Activated naive CD8-positive, alpha-beta T cell treated with anti-CD3 and anti-CD28 coated beads, Interleukin-2, amount 10 ng/mL, durations not matched to agents 7 days and 5 days (primary cell): ENCODE data around the gene ASIC4. TPM values are rescaled to one million over a fixed set of nuclear protein-coding genes. Genes with fewer than 3 reads are reported as not detected.

Experiments used
- ATAC-seq: fragments of 150-1000 bp; cut with Tn5 transposase; one replicate; pipeline ENCODE4 v1.10.0; 2021; ENCODE audit warnings: low read depth, moderate library complexity
- POLR2A ChIA-PET: fragments of 350-600 bp; sonication (Branson Sonifier 250); formaldehyde crosslinking; loops from one replicate; lab custom pipeline; 2021; ENCODE audit warnings: antibody characterized with exemption; lab: Charles Lee
- DNase-seq: peaks from one replicate; pipeline ENCODE4 v3.0.0; 2021
- H3K27ac Mint-ChIP-seq: one replicate; pipeline ENCODE4 v1.8.0; 2022; ENCODE audit warnings: mild to moderate bottlenecking, mixed read lengths
- H3K27me3 Mint-ChIP-seq: one replicate; pipeline ENCODE4 v1.8.0; 2022; ENCODE audit warnings: mild to moderate bottlenecking, moderate library complexity, mixed read lengths
- H3K36me3 Mint-ChIP-seq: one replicate; pipeline ENCODE4 v1.8.0; 2021; ENCODE audit warnings: mild to moderate bottlenecking, mixed read lengths
- H3K4me1 Mint-ChIP-seq: one replicate; pipeline ENCODE4 v1.8.0; 2021; ENCODE audit warnings: mixed read lengths
- H3K4me3 Mint-ChIP-seq: one replicate; pipeline ENCODE4 v1.8.0; 2022; ENCODE audit warnings: mild to moderate bottlenecking, moderate library complexity, mixed read lengths
- H3K9me3 Mint-ChIP-seq: one replicate; pipeline ENCODE4 v1.8.0; 2021; ENCODE audit warnings: mixed read lengths
- total RNA-seq, 2 experiments: library from RNA; stranded (reverse); gene quantifications; one replicate each; pipeline ENCODE4 v1.2.3, GENCODE V29; 2021

The ASIC4 gene
- total RNA-seq, 2 experiments from 2014 or later = 0.08 to 0.09 TPM

GRCh38 chr2:219530048-219530963 is 16.0 kb downstream of the ASIC4 start:
- H3K4me3 Mint-ChIP-seq = no peak overlapping the region
- H3K27ac Mint-ChIP-seq = no peak overlapping the region
- H3K9me3 Mint-ChIP-seq = no peaks in the 10 kb centered on the region
- ATAC-seq (peak; percentile 88), DNase-seq (peak; percentile 91)
- H3K4me1 Mint-ChIP-seq = peaks cover 1% of the 10 kb centered on the region
- POLR2A ChIA-PET = interaction anchor here (0.8 to 1.2 kb wide), 4 partner anchors 32 to 71 kb away, joined by 3 to 4 read pairs (median 3); partner anchors contain the start of gene GMPPA
- no peaks in the 10 kb centered on the region for H3K36me3 Mint-ChIP-seq
- peaks cover 54% of the 10 kb centered on the region for H3K27me3 Mint-ChIP-seq

- no peaks in the 10 kb centered on the region for H3K36me3 Mint-ChIP-seq
- peaks cover 1% of the 10 kb centered on the region for H3K4me1 Mint-ChIP-seq
- H3K27ac Mint-ChIP-seq = no peak overlapping the region
- no peak overlapping the region for H3K4me3 Mint-ChIP-seq
- DNase-seq (no peak), ATAC-seq (no peak)
- H3K9me3 Mint-ChIP-seq = no peaks in the 10 kb centered on the region
- POLR2A ChIA-PET = no interaction called here
- H3K27me3 Mint-ChIP-seq = peaks cover 42% of the 10 kb centered on the region
Measured at GRCh38 chr2:219531639-219532377, 17.5 kb downstream of the ASIC4 start.

GRCh38 chr2:219532378-219532649 is 18.0 kb downstream of the ASIC4 start:
- H3K27ac Mint-ChIP-seq = no peak overlapping the region
- ATAC-seq (no peak), DNase-seq (no peak)
- H3K36me3 Mint-ChIP-seq = no peaks in the 10 kb centered on the region
- no peak overlapping the region for H3K4me3 Mint-ChIP-seq
- POLR2A ChIA-PET = no interaction called here
- peaks cover 37% of the 10 kb centered on the region for H3K27me3 Mint-ChIP-seq
- H3K4me1 Mint-ChIP-seq = peaks cover 1% of the 10 kb centered on the region
- H3K9me3 Mint-ChIP-seq = no peaks in the 10 kb centered on the region

GRCh38 chr2:219533930-219534661 is 19.8 kb downstream of the ASIC4 start:
- no peak overlapping the region for H3K27ac Mint-ChIP-seq
- no peaks in the 10 kb centered on the region for H3K36me3 Mint-ChIP-seq
- POLR2A ChIA-PET = no interaction called here
- ATAC-seq = no peak
- DNase-seq = no peak
- peaks cover 1% of the 10 kb centered on the region for H3K4me1 Mint-ChIP-seq
- H3K4me3 Mint-ChIP-seq = no peak overlapping the region
- H3K9me3 Mint-ChIP-seq = no peaks in the 10 kb centered on the region
- peaks cover 21% of the 10 kb centered on the region for H3K27me3 Mint-ChIP-seq

- no peaks in the 10 kb centered on the region for H3K4me1 Mint-ChIP-seq
- H3K9me3 Mint-ChIP-seq = no peaks in the 10 kb centered on the region
- H3K36me3 Mint-ChIP-seq = no peaks in the 10 kb centered on the region
- DNase-seq (no peak), ATAC-seq (no peak)
- H3K27me3 Mint-ChIP-seq = peaks cover under 1% of the 10 kb centered on the region
- H3K27ac Mint-ChIP-seq = no peak overlapping the region
- POLR2A ChIA-PET = no interaction called here
- no peak overlapping the region for H3K4me3 Mint-ChIP-seq
Measured at GRCh38 chr2:219536425-219536824, 22.1 kb downstream of the ASIC4 start.

- DNase-seq = no peak
- H3K4me3 Mint-ChIP-seq = no peak overlapping the region
- POLR2A ChIA-PET = no interaction called here
- H3K9me3 Mint-ChIP-seq = no peaks in the 10 kb centered on the region
- H3K27ac Mint-ChIP-seq = no peak overlapping the region
- no peak for ATAC-seq
- H3K27me3 Mint-ChIP-seq = no peaks in the 10 kb centered on the region
- no peaks in the 10 kb centered on the region for H3K36me3 Mint-ChIP-seq
- H3K4me1 Mint-ChIP-seq = no peaks in the 10 kb centered on the region
Measured at GRCh38 chr2:219536967-219537366, 22.7 kb downstream of the ASIC4 start.

GRCh38 chr2:219537657-219538488 is 23.6 kb downstream of the ASIC4 start:
- DNase-seq (no peak), ATAC-seq (no peak)
- Mint-ChIP-seq H3K27me3 (no peaks in the 10 kb centered on the region), H3K4me1 (peaks cover 8% of the 10 kb centered on the region), H3K36me3 (no peaks in the 10 kb centered on the region), H3K9me3 (no peaks in the 10 kb centered on the region), H3K4me3 (no peak overlapping the region), H3K27ac (no peak overlapping the region)
- POLR2A ChIA-PET = interaction anchor here (0.7 kb wide), 1 partner anchor 60 kb away, joined by 7 read pairs; the partner anchor contains the start of gene STK11IP

GRCh38 chr2:219538504-219538951 is 24.2 kb downstream of the ASIC4 start:
- H3K27ac Mint-ChIP-seq = no peak overlapping the region
- ATAC-seq (no peak), DNase-seq (no peak)
- no peaks in the 10 kb centered on the region for H3K36me3 Mint-ChIP-seq
- no peaks in the 10 kb centered on the region for H3K9me3 Mint-ChIP-seq
- no peaks in the 10 kb centered on the region for H3K27me3 Mint-ChIP-seq
- H3K4me3 Mint-ChIP-seq = no peak overlapping the region
- peaks cover 8% of the 10 kb centered on the region for H3K4me1 Mint-ChIP-seq
- POLR2A ChIA-PET = no interaction called here

- POLR2A ChIA-PET = no interaction called here
- peaks cover 8% of the 10 kb centered on the region for H3K4me1 Mint-ChIP-seq
- no peak for ATAC-seq
- DNase-seq = no peak
- peaks cover 1% of the 10 kb centered on the region for H3K27me3 Mint-ChIP-seq
- no peaks in the 10 kb centered on the region for H3K9me3 Mint-ChIP-seq
- no peaks in the 10 kb centered on the region for H3K36me3 Mint-ChIP-seq
- H3K27ac Mint-ChIP-seq = no peak overlapping the region
- no peak overlapping the region for H3K4me3 Mint-ChIP-seq
Measured at GRCh38 chr2:219538956-219539788, 24.9 kb downstream of the ASIC4 start.

GRCh38 chr2:219539926-219540678 is 25.8 kb downstream of the ASIC4 start:
- POLR2A ChIA-PET = no interaction called here
- Mint-ChIP-seq H3K27ac (no peak overlapping the region), H3K9me3 (no peaks in the 10 kb centered on the region), H3K4me3 (no peak overlapping the region), H3K27me3 (peaks cover 9% of the 10 kb centered on the region), H3K36me3 (no peaks in the 10 kb centered on the region), H3K4me1 (peaks cover 15% of the 10 kb centered on the region)
- ATAC-seq (no peak), DNase-seq (no peak)

GRCh38 chr2:219540784-219541504 is 26.7 kb downstream of the ASIC4 start:
- Mint-ChIP-seq H3K27ac (no peak overlapping the region), H3K36me3 (no peaks in the 10 kb centered on the region), H3K9me3 (no peaks in the 10 kb centered on the region), H3K4me3 (peak overlapping the region; percentile 91), H3K4me1 (peaks cover 15% of the 10 kb centered on the region), H3K27me3 (peaks cover 13% of the 10 kb centered on the region)
- DNase-seq = no peak
- no peak for ATAC-seq
- POLR2A ChIA-PET = interaction anchor here (0.8 kb wide), 1 partner anchor 14 kb away, joined by 3 read pairs; no protein-coding TSS in a partner anchor
